Osteocyte (in vitro differentiated cells): ENCODE data around the gene GIPC3. TPM values are rescaled to one million over a fixed set of nuclear protein-coding genes. Genes with fewer than 3 reads are reported as not detected.
A peak's percentile ranks its signal among the peaks of the same experiment; 100 is the strongest.

ENCODE experiments used
- DNase-seq: peaks from one replicate; pipeline ENCODE4 v3.0.0; 2021; ENCODE audit warnings: mixed read lengths; ENCODE audit not compliant: unreplicated experiment; ENCODE audit errors: extremely low spot score
- H3K27ac Mint-ChIP-seq: one replicate; pipeline ENCODE4 v1.8.0; 2021; ENCODE audit warnings: mild to moderate bottlenecking, mixed read lengths; ENCODE audit not compliant: unreplicated experiment
- H3K27me3 Mint-ChIP-seq: one replicate; pipeline ENCODE4 v1.8.0; 2021; ENCODE audit warnings: mixed read lengths; ENCODE audit not compliant: unreplicated experiment
- H3K36me3 Mint-ChIP-seq: one replicate; pipeline ENCODE4 v1.8.0; 2021; ENCODE audit warnings: mixed read lengths; ENCODE audit not compliant: unreplicated experiment
- H3K4me1 Mint-ChIP-seq: one replicate; pipeline ENCODE4 v1.8.0; 2021; ENCODE audit warnings: mixed read lengths; ENCODE audit not compliant: unreplicated experiment
- H3K4me3 Mint-ChIP-seq: one replicate; pipeline ENCODE4 v1.8.0; 2021; ENCODE audit warnings: mild to moderate bottlenecking, moderate library complexity, mixed read lengths; ENCODE audit not compliant: unreplicated experiment
- H3K9me3 Mint-ChIP-seq: one replicate; pipeline ENCODE4 v1.8.0; 2021; ENCODE audit warnings: mixed read lengths; ENCODE audit not compliant: unreplicated experiment
- total RNA-seq: library from RNA; stranded (reverse); gene quantifications from 2 replicates; pipeline ENCODE4 v1.2.1, GENCODE V29; 2021
- TF ChIP-seq, protein P1 (sequence below): fragments of 200-600 bp; sonication (generic); IDR thresholded peaks from 2 replicates; pipeline ENCODE4 v1.5.0; 2021; ENCODE audit warnings: antibody characterized with exemption, mild to moderate bottlenecking, moderate library complexity

The GIPC3 gene
- total RNA-seq, 1 donor from 2014 or later: 0.67 TPM

DNA sequence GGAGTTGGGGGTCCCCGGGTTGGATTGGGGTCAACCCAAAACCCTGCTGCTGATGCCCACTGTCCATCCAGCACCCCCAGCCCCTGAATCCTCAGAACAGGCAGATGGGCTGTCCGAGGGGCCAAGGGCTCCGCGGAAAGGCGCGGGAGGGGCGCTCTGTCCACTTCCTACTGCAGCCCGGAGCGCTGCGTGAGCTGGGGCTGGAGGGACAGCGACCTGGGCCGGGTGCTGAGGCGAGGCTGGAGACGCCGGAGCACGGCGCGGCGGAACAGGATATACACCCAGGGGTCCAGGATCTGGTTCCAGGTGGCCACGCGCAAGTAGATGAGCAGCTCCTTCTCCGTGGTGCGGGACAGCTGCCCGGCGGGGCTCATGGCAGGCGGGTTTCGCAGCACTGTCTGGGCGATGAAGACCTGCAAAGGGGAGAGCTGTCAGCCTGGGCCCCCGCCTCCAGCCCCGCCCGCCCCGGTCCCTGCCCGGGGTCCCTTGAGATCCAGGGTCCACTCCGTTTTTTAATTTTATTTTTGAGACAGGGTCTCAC lies 10.3 kb downstream of the GIPC3 start:
- Mint-ChIP-seq H3K27ac (no peak overlapping the region), H3K27me3 (peaks cover 3% of the 10 kb centered on the region), H3K9me3 (no peaks in the 10 kb centered on the region), H3K36me3 (no peaks in the 10 kb centered on the region), H3K4me1 (no peaks in the 10 kb centered on the region), H3K4me3 (no peak overlapping the region)
- TF ChIP-seq, protein P1, sequence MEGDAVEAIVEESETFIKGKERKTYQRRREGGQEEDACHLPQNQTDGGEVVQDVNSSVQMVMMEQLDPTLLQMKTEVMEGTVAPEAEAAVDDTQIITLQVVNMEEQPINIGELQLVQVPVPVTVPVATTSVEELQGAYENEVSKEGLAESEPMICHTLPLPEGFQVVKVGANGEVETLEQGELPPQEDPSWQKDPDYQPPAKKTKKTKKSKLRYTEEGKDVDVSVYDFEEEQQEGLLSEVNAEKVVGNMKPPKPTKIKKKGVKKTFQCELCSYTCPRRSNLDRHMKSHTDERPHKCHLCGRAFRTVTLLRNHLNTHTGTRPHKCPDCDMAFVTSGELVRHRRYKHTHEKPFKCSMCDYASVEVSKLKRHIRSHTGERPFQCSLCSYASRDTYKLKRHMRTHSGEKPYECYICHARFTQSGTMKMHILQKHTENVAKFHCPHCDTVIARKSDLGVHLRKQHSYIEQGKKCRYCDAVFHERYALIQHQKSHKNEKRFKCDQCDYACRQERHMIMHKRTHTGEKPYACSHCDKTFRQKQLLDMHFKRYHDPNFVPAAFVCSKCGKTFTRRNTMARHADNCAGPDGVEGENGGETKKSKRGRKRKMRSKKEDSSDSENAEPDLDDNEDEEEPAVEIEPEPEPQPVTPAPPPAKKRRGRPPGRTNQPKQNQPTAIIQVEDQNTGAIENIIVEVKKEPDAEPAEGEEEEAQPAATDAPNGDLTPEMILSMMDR: no peak
- no peak for DNase-seq

DNA sequence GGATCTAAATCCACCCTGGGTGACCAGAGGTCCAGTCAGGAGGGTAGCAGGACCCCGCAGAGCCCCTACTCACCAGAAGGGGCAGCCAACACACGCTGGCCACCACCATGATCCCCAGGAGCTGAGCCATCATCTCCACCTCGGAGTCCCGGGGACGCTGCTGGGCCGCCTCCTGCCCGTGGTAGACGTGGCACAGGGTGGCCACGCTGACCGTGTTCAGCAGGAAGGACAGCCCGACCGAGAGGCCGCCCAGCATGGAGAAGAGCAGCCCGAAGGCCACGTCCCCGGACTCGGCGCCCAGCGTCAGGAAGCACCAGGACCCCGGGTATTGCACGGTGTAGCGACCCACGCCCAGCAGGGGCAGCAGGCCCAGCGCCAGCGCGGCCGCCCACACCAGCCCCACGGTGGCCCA lies 14.5 kb downstream of the GIPC3 start:
- Mint-ChIP-seq H3K9me3 (no peaks in the 10 kb centered on the region), H3K36me3 (no peaks in the 10 kb centered on the region), H3K4me3 (no peak overlapping the region), H3K4me1 (peaks cover 11% of the 10 kb centered on the region), H3K27me3 (no peaks in the 10 kb centered on the region), H3K27ac (no peak overlapping the region)
- TF ChIP-seq, protein P1: peak; percentile 27
- no peak for DNase-seq

DNA sequence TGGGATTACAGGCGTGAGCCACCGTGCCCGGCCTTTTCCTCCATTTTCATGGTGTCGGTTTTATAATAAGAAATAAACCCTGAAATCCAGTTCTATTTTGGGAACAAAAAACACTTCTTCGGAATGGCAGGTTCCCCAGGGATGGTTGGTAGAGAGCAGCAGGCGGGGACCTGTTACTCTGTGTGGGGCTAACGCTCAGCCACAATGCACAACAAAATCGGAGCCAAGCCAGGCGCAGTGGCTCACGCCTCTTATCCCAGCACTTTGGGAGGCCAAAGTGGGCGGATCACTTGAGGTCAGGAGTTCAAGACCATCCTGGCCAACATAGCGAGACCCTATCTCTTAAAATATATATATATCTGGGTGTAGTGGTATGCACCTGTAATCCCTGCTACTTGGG lies 15.7 kb downstream of the GIPC3 start:
- no peak overlapping the region for H3K4me3 Mint-ChIP-seq
- DNase-seq: no peak

DNA sequence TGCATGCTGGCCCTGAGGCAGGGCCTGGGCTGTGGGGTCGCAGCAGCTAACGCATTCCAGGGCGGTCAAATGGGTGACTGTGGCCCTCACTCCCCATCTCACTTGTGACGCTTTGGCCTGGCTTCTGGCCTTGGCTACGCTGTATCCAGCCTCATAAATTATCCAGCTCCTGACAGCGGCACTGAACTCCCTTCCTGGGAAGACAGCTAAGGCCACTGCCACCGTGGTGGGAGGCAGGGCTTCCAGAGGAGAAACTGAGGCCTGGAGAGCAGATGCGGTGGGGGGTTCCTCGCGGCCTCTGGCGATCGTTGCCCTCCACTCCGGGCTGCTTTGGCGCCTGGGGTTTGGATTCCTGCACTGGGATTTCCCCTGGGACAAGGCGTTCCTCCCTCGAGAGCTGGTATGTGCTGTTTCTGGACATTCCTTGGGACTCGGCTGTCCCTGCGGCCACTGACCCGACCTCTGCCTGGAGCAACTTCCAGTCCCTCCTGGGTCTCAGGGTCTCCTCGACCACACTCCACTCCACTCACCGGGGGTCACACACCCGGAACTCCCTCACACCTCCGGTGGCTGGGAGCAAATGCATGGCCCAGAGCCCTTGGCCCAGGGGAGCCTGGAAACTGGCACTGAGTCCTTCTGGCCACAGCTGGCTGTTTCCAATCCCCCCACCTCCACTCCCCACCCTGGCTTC lies 18.0 kb downstream of the GIPC3 start:
- Mint-ChIP-seq H3K27me3 (no peaks in the 10 kb centered on the region), H3K4me1 (peaks cover 23% of the 10 kb centered on the region), H3K9me3 (no peaks in the 10 kb centered on the region), H3K4me3 (no peak overlapping the region), H3K27ac (no peak overlapping the region), H3K36me3 (no peaks in the 10 kb centered on the region)
- TF ChIP-seq, protein P1: no peak
- DNase-seq: no peak

More for the DNA sequence above, 15.7 kb downstream of the GIPC3 start:
- no peak overlapping the region for H3K27ac Mint-ChIP-seq
- H3K36me3 Mint-ChIP-seq: no peaks in the 10 kb centered on the region
- H3K4me1 Mint-ChIP-seq: peaks cover 11% of the 10 kb centered on the region
- H3K27me3 Mint-ChIP-seq: no peaks in the 10 kb centered on the region
- no peaks in the 10 kb centered on the region for H3K9me3 Mint-ChIP-seq
- TF ChIP-seq, protein P1: no peak

DNA sequence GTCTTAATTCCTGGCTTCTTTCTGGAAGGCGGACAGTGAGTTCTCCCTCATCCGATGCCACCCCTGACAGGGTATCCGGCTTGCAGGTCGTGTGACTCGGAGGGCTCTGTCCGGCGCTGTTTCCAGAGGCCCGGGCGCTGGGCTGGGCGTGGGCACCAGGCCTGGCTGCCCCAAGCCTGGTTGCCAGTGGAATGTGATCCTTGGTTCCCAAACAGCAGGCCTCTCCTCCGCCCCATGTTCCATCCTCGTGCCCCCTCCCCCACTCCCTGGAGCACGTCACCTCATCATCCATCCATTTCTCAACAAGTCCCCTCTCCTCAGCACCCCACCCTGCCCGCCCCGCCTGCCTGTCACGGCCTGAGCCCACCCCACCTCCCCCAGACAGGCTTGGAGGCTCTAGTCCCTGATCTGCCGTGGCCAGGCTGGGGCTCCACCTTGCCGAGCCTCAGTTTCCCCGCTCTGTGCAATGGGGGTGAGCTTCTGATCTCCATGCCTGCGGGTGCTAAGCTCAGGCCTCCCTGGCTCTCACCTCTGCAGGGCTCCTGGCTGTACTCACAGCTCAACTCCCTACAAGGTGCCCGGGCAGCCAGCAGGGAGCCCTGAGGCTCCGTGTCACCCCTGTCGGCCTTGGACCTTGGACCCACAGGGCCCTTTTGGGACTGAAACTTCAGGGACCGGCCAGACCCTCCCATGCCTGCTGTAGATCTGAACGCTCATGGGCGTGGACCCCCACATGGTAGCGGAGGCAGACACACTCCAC lies 19.1 kb downstream of the GIPC3 start:
- H3K36me3 Mint-ChIP-seq: no peaks in the 10 kb centered on the region
- no peaks in the 10 kb centered on the region for H3K9me3 Mint-ChIP-seq
- DNase-seq: no peak
- no peak overlapping the region for H3K4me3 Mint-ChIP-seq
- peaks cover 26% of the 10 kb centered on the region for H3K4me1 Mint-ChIP-seq
- TF ChIP-seq, protein P1: no peak
- H3K27me3 Mint-ChIP-seq: no peaks in the 10 kb centered on the region
- no peak overlapping the region for H3K27ac Mint-ChIP-seq
